ENCODE data around the gene ARPC5L. TPM values are rescaled to one million over a fixed set of nuclear protein-coding genes. Genes with fewer than 3 reads are reported as not detected.

ARPC5L gene
- total and polyA plus RNA-seq, 2 of the 13 experiments (the other 11 are each of a cell fraction or from before 2014, with no cell fraction given): 29.9 to 33.8 TPM

DNA sequence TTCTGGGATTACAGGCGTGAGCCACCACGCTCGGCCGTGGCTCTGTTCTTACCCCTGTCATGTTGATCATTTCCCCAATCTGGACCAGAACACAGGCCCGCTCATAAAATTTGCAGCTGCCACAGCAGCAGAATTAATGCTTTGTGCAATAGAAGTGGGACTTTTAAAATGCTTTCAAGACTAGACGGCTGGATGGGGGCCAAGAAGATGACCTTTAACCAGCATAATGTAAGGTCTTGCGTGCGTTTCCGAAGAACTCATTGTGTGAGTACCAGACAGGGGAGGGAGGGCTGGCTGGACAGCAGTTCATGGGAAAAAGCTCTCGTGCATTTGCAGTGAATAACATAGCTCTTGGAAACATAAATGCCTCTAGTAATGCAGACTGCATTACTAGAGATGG lies 12.1 kb upstream of the ARPC5L start (continued):
- TF ChIP-seq BCL6 (CRISPR knock-in tag; IDR thresholded peaks at IDR 0.05): peak; percentile 45; the same call in 1 of the 2 replicates
- peak; percentile 27 for TF ChIP-seq SKI (IDR thresholded peaks at IDR 0.05; ENCODE audit: partially characterized antibody)
- no peak for TF ChIP-seq ZNF562 (CRISPR knock-in tag; IDR thresholded peaks at IDR 0.05; ENCODE audit: borderline replicate concordance)
- TF ChIP-seq GATAD2A (CRISPR knock-in tag; IDR thresholded peaks at IDR 0.05): peak; percentile 25; the same call in 1 of the 2 replicates
- TF ChIP-seq HNRNPLL (IDR thresholded peaks at IDR 0.05; ENCODE audit: low read depth, low read length, poor library complexity, severe bottlenecking): no peak
- TF ChIP-seq, protein P1, sequence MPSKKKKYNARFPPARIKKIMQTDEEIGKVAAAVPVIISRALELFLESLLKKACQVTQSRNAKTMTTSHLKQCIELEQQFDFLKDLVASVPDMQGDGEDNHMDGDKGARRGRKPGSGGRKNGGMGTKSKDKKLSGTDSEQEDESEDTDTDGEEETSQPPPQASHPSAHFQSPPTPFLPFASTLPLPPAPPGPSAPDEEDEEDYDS (CRISPR knock-in tag; IDR thresholded peaks at IDR 0.05): no peak
- TF ChIP-seq NPAS2 (CRISPR knock-in tag; IDR thresholded peaks at IDR 0.05; ENCODE audit: borderline replicate concordance): no peak
- TF ChIP-seq, protein P2, sequence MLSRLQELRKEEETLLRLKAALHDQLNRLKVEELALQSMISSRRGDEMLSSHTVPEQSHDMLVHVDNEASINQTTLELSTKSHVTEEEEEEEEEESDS (CRISPR knock-in tag; IDR thresholded peaks at IDR 0.05; ENCODE audit: borderline replicate concordance): no peak
- no peak for TF ChIP-seq ZKSCAN1 (IDR thresholded peaks at IDR 0.05; ENCODE audit: low read length)

DNA sequence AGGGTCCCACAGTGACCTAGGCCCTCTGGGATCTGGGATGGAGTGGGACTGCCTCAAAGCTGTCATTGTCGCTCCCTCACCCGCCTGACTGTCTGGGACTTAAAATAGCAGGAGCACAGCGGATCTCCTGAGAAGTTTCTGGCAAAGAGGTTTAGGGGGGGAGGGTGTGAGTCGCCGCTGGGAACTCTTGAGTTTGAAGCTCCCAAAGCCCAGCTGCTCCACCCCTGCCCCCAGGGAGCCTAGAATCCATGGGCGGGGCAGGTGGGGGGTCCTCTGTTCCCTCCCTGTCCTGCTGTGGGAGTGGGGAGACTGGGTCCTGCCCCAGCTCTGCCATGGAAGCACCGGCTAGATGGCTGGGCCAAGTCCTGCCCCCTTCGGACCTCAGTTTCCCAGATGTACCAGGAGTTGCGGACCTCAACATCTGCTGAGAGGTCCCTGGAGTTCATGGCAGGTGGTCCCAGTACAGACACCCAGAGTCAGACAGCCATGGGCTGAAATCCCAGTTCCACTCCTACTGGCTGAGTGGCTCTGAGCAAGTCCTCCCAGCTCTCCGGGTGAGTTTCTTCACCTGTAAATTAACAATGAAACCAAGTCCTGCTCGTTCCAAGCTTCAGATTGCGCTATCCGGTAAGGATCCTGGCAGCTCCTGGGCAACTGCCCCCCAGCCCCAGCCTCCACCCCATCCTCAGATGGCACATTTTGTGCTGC lies 9.7 kb upstream of the ARPC5L start:
- FAIRE-seq (no peak), ATAC-seq (no peak), DNase-seq (ENCODE audit: low spot score) (no peak)
- ChIA-PET CTCF (ENCODE audit: low intra/inter-chr PET ratio, low total read pairs) (interaction anchor here (0.8 to 3.4 kb wide), 6 partner anchors 12 to 141 kb away, joined by 5 to 167 read pairs (median 17); partner anchors contain the start of genes NR6A1 and OLFML2A), POLR2A (interaction anchor here (0.7 to 4.1 kb wide), 9 partner anchors 9 to 81 kb away, joined by 3 to 16 read pairs (median 4); partner anchors contain the start of genes ARPC5L, NR6A1, OLFML2A and RPL35)
- Histone ChIP-seq H3K79me2 (ENCODE audit: insufficient read depth, low read length) (no peaks in the 10 kb centered on the region), H3K36me3 (replicated peaks in 1 of 2; ENCODE audit: control insufficient read depth in 1 of 2, insufficient read depth in 2 of 2, low read length in 2 of 2) (peaks cover 0 to 4% of the 10 kb centered on the region in 2 experiments; a peak in 2 of 5 replicates), H3K27me3 (ENCODE audit: control insufficient read depth in 1 of 2, insufficient read depth in 2 of 2, low read length in 2 of 2) (no peaks in the 10 kb centered on the region; a peak in 2 of 5 replicates), H4K20me1 (ENCODE audit: insufficient read depth, low read length) (peaks cover under 1% of the 10 kb centered on the region; the same call in 1 of the 2 replicates), H3K27ac (ENCODE audit: extremely low read length, insufficient read depth, low read length) (no peak overlapping the region), H2AFZ (ENCODE audit: low read length) (no peak overlapping the region), H3K4me1 (ENCODE audit: insufficient read depth, low read length) (peaks cover 42% of the 10 kb centered on the region), H3K9me3 (ENCODE audit: low read length) (no peaks in the 10 kb centered on the region), H3K4me3 (replicated peaks in 1 of 3; ENCODE audit: insufficient read depth in 1 of 3, low read depth in 2 of 3, low read length in 3 of 3) (peak overlapping the region; percentile 24 to 69 (median 54); a peak in 5 of 6 replicates), H3K4me2 (ENCODE audit: low read depth, low read length) (peak overlapping the region; percentile 86), H3K9ac (ENCODE audit: insufficient read depth, low read depth, low read length) (no peak overlapping the region)
- WGBS (ENCODE audit: low lambda C conversion rate): 51% methylated on average over 9 of the region's 13 CpGs
- TF ChIP-seq SNAPC2 (CRISPR knock-in tag; IDR thresholded peaks at IDR 0.05) (no peak), TFE3 (CRISPR knock-in tag; IDR thresholded peaks at IDR 0.05) (no peak), MAF1 (CRISPR knock-in tag; IDR thresholded peaks at IDR 0.05; ENCODE audit: borderline replicate concordance) (no peak), ZIK1 (CRISPR knock-in tag; IDR thresholded peaks at IDR 0.05; ENCODE audit: borderline replicate concordance, low read depth) (no peak), KAT2B (IDR thresholded peaks at IDR 0.05; ENCODE audit: borderline replicate concordance, low read depth, low read length) (no peak), DR1 (CRISPR knock-in tag; IDR thresholded peaks at IDR 0.05) (no peak)
- no TSS peak for BruUV-seq (replicated peaks)
- intact Hi-C loops (cut with micrococcal nuclease; ENCODE audit: unreplicated experiment) (loop anchor here (1.0 to 2.0 kb wide), 2 partner anchors 57 to 78 kb away; no protein-coding TSS in a partner anchor), in situ Hi-C loops (cut with HindIII; ENCODE audit: extremely low pct_ligation_motif_present, low pct_unique_long_range_greater_than_20kb) (loop anchor here (5.0 kb wide), 1 partner anchor 80 kb away; the partner anchor contains the start of gene NR6A1)
